Ishikawa (cell line): ENCODE results near the gene MAP7D1.

Experiments used
- CEBPB ChIP-seq: IDR thresholded peaks from 2 replicates; pipeline ENCODE4 v1.6.1; 2012
- CREB1 ChIP-seq: IDR thresholded peaks from 2 replicates; pipeline ENCODE4 v1.6.1; 2012; ENCODE audit warnings: low read depth
- EGR1 ChIP-seq: IDR thresholded peaks from 2 replicates; pipeline ENCODE4 v1.6.1; 2012
- EP300 ChIP-seq: IDR thresholded peaks from 2 replicates; pipeline ENCODE4 v1.6.1; 2012; ENCODE audit warnings: borderline replicate concordance
- FOXM1 ChIP-seq: IDR thresholded peaks from 2 replicates; pipeline ENCODE4 v1.6.1; 2012; ENCODE audit warnings: low read depth, borderline replicate concordance
- NFIC ChIP-seq: IDR thresholded peaks from 2 replicates; pipeline ENCODE4 v1.6.1; 2012
- RAD21 ChIP-seq: IDR thresholded peaks from 2 replicates; pipeline ENCODE4 v1.6.1; 2012; ENCODE audit warnings: low read depth
- TAF1 ChIP-seq: IDR thresholded peaks from 2 replicates; pipeline ENCODE4 v1.6.1; 2012; ENCODE audit warnings: low read depth, mild to moderate bottlenecking
- TCF12 ChIP-seq: IDR thresholded peaks from 2 replicates; pipeline ENCODE4 v1.6.1; 2012; ENCODE audit warnings: low read depth
- TEAD4 ChIP-seq: IDR thresholded peaks from 2 replicates; pipeline ENCODE4 v1.6.1; 2012
- YY1 ChIP-seq: IDR thresholded peaks from 2 replicates; pipeline ENCODE4 v1.6.1; 2012; ENCODE audit warnings: low read depth
- ZBTB7A ChIP-seq: IDR thresholded peaks from 2 replicates; pipeline ENCODE4 v1.6.1; 2012; ENCODE audit warnings: low read depth
- TF ChIP-seq, protein P1 (sequence below): IDR thresholded peaks from 2 replicates; pipeline ENCODE4 v1.6.1; 2012
- TF ChIP-seq, protein P2 (sequence below): IDR thresholded peaks from 2 replicates; pipeline ENCODE4 v1.6.1; 2012
- TF ChIP-seq, protein P3 (sequence below): IDR thresholded peaks from 2 replicates; pipeline ENCODE4 v1.6.1; 2012; ENCODE audit warnings: low read depth, mild to moderate bottlenecking

The MAP7D1 gene

DNA sequence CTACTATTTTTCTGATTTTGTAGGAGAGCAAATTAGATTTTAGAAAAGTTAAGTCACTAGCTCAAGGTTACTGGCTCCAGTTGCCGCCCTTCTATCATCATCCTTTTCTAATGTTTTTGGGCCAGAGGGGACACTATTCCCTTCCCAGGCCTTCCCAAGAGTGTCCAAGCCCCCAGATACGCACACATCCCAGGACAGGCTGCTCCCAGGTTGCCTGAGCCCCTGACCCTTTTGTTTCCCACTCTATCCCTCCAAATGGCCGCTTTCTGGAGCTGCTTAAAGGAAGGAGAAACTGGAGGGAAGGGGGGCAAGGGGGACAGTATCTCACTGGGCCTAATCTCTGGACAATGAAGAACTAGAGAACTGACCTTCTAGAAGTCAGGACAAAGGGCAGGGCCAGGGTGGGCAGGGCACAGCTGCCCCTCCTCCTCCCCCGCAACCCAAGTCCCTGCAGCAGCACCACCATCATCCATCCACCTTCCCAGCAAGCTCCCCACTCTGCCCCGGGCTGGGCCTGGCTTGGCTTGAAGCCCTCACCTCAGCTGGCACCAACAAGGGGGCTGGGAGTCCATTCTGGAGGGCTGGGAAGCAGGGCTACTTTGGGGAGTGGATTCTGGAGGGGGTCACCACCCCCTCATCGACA, 1.1 kb upstream of the MAP7D1 start:
- TF ChIP-seq RAD21 = no peak

DNA sequence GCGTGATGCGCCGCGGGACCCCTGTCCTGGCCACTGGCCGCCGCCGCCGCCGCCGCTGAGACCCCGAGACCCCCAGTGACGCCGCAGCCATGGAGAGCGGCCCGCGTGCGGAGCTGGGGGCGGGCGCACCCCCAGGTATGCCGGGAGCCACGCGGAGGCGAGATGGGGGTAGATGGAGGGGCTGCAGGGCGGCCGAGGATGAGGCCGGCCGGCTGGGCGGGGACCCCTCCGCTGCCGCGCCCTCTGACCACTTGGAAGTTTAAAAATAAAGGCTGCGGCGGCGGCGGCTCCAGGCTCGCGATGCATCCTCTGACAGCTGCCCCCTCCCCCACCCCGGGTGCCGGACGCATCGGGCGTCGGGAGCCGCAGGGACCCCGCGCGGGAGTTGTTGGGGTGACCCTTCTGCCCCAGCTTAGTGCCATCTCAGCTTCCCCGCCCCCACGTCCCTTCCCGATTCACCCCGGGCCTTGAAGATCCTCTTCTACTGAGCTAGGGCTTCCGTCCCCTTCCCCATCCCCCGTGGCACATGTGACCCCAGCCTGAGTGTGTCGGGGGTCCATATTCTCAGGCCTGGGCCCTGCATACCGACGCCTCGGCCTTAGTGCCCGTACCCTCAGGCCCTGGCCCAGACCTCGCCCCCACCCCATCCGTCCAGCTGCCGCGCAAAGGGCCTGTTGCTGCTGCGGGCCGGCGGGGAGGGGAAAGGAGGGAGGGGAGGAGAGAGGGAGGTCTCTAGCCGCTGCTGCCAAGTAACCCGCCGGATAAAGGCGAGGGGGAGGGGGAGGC, 562 bp downstream of the MAP7D1 start:
- TF ChIP-seq, protein P1, sequence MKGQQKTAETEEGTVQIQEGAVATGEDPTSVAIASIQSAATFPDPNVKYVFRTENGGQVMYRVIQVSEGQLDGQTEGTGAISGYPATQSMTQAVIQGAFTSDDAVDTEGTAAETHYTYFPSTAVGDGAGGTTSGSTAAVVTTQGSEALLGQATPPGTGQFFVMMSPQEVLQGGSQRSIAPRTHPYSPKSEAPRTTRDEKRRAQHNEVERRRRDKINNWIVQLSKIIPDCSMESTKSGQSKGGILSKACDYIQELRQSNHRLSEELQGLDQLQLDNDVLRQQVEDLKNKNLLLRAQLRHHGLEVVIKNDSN = peak; percentile 38; the same call in 1 of the 2 replicates
- peak; percentile 46; the same call in 1 of the 2 replicates for TF ChIP-seq NFIC
- TF ChIP-seq EP300 = 0 out of 2 replicates have a peak, but pooled peaks have one; percentile 14
- TF ChIP-seq, protein P2, sequence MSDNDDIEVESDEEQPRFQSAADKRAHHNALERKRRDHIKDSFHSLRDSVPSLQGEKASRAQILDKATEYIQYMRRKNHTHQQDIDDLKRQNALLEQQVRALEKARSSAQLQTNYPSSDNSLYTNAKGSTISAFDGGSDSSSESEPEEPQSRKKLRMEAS = no peak; the same call in 1 of the 2 replicates
- TF ChIP-seq EGR1 = no peak
- TF ChIP-seq, protein P3, sequence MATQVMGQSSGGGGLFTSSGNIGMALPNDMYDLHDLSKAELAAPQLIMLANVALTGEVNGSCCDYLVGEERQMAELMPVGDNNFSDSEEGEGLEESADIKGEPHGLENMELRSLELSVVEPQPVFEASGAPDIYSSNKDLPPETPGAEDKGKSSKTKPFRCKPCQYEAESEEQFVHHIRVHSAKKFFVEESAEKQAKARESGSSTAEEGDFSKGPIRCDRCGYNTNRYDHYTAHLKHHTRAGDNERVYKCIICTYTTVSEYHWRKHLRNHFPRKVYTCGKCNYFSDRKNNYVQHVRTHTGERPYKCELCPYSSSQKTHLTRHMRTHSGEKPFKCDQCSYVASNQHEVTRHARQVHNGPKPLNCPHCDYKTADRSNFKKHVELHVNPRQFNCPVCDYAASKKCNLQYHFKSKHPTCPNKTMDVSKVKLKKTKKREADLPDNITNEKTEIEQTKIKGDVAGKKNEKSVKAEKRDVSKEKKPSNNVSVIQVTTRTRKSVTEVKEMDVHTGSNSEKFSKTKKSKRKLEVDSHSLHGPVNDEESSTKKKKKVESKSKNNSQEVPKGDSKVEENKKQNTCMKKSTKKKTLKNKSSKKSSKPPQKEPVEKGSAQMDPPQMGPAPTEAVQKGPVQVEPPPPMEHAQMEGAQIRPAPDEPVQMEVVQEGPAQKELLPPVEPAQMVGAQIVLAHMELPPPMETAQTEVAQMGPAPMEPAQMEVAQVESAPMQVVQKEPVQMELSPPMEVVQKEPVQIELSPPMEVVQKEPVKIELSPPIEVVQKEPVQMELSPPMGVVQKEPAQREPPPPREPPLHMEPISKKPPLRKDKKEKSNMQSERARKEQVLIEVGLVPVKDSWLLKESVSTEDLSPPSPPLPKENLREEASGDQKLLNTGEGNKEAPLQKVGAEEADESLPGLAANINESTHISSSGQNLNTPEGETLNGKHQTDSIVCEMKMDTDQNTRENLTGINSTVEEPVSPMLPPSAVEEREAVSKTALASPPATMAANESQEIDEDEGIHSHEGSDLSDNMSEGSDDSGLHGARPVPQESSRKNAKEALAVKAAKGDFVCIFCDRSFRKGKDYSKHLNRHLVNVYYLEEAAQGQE = no peak
- peak; percentile 69; the same call in 1 of the 2 replicates for TF ChIP-seq ZBTB7A
- no peak for TF ChIP-seq FOXM1
- TF ChIP-seq CREB1 = no peak
- no peak for TF ChIP-seq TAF1
- no peak for TF ChIP-seq CEBPB
- peak; percentile 55; the same call in 1 of the 2 replicates for TF ChIP-seq TCF12
- TF ChIP-seq YY1 = no peak
- no peak for TF ChIP-seq RAD21
- 0 out of 2 replicates have a peak, but pooled peaks have one; percentile 11 for TF ChIP-seq TEAD4

DNA sequence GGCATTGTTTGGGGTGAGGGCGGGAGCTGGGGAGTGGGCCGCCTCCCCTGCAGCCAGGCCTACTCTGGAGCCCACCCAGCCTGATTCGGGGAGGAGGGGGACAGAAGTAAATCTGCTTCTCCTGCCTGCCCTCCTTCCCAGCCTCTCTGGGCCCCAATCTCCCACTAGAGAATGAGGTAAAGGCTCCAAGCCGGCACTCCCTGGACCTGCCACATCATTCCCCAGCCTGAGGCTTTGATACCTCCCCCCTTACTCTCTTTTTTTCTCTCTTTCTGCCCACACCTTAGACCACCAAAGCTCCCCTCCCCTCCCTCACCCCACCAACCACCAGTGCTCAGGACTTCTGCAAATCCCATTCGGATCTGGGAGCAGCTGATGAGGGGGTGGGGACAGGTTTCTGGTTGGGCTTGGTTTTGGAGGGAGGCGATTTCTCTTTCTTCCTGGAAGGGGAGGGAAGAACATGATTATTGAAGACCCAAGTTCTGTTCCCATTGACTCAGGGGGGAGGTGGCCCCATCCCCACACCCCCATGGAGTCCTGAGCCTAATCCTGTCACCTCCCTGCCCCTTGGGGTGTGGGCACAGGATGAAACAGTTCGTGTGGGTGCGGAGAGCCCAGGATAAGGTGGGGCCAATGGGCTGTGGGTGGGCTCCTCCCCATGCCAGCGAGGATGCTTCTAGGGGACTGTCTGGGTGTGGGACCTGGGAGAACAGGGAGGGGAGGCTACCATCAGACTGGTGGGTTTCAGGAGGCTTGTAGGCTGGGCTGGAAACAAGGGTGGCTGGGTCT, 1.3 kb downstream of the MAP7D1 start:
- no peak for TF ChIP-seq TEAD4
- TF ChIP-seq TCF12 = 0 out of 2 replicates have a peak, but pooled peaks have one; percentile 3
- TF ChIP-seq, protein P1 = no peak

DNA sequence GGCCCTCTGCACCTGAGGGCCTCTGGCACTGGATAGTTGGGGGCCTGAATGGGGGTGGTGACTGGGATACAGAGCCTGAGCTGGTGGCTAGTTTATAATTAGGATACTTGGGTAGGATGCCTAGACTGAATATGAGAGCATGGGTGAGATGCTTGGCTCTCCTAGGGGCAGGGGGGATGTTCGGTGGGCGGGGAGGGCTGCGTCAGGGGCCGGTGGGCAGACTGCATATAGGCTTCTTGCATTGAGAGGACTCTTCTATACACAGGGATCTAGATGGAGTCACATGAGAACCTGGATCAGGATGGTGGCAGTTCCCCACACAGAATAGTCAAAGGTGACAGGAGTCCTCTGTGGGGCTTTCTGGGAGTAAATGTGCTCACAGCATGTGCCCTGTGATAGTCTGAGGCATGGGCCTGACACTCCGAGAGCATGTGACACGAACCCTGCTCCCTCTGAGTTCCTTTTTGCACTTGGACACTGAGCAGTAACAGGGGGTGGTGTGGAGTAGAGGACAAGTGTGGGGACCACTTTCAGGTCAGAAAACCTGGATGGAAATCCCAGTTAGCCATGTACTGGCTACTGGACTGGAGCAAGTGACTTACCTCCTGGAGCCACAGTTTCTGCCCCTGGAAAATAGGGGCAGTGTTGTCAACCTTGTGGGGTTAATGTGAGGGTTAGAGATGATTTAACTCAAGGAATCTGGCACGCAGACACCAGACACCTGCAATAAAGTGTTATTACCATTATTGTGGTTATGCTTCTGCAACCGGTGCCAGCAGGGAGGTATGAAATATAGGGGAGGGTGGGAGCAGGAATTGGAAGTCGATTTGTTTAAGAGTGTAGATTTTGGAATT, 2.2 kb downstream of the MAP7D1 start:
- TF ChIP-seq, protein P2 = no peak
- TF ChIP-seq, protein P3 = no peak
- no peak for TF ChIP-seq RAD21
- no peak for TF ChIP-seq ZBTB7A
- TF ChIP-seq CEBPB = no peak

DNA sequence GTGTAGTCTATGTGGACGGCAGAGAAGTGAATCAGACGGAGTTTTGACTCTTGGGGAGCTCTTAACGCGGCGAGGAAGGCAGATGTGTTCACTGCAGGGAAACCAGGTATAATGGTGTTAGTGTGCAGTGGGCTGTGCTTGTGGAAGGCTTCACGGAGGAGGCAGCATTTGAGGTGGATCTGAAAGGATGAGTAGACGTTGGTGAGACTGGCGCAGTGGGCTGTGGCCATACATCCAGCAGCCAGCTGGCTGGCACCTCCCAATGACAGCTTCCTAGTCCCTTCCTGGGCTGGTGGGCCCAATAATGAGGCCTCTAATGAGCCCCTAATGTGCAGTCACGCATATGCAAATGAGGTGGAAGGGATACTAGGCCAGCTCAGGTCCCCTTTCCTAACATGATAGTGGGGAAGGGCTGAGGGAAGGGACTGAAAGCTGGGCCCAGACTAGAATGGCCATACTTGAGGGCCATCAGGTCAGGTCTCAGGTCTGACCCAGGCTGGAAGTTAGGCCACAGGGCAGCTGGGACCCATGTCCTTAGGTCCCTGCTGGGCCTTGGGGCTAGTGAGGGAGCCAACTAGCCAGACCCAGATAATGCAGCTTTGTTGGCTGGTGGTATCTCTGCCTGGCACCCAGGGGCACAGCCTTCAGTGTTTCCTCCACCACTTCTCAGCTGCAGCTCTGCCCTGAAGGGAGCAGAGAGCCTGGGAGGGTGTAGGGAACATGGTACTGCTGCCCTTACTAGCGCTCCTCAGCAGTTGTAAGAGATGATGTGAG, 3.8 kb downstream of the MAP7D1 start:
- TF ChIP-seq CEBPB (no peak), EP300 (no peak), RAD21 (no peak), FOXM1 (no peak), CREB1 (no peak), TAF1 (no peak), TEAD4 (no peak), TCF12 (no peak), ZBTB7A (no peak), YY1 (no peak), NFIC (no peak), EGR1 (no peak)
- TF ChIP-seq, protein P1 = no peak
- TF ChIP-seq, protein P3 = no peak
- TF ChIP-seq, protein P2 = no peak
